Activated CD4-positive, alpha-beta T cell treated with anti-CD3 and anti-CD28 coated beads for 24 hours (primary cell): ENCODE data around the gene MTR.

ENCODE experiments used
- DNase-seq, 2 donors: peaks; one replicate each; pipeline ENCODE4 v3.0.0-alpha.2; 2020; ENCODE audit warnings: low read depth in 2 of 2

Gene MTR

DNA sequence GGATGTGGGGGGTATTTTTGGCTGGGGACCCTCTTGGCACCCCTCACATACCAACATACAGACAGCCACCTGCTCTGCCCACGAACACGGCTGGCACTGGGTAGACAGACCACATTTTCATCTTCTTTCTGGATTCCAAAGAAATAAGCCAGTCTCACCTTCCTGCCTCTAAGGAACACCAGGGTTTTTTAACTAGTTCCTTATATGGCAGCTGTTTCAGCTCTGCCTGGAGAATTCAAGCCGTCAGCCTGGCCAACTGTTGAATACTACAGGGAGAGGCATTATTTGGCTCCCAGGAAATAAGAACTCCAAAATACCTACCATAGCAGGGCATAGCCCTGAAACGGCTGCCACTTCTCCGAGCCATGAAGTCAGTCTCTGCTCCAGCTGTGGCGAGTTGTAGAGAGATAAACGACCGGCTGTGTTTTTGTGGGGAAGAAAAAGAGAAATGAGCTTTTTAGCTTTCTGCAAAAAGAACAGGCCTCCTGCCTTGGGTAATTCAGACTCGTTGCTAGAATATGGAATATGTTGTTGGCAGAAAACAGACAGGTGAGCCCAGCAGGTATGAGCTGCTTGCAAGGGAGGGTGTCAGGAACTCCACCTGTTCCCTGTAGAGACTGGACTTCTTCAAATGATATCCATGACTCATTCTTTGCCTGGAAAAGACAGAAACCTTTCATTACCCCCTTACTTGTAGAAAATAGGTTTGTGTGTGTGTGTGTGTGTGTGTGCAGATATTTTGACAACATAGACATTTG is 157.3 kb downstream of the MTR start:
- no peak for DNase-seq

DNA sequence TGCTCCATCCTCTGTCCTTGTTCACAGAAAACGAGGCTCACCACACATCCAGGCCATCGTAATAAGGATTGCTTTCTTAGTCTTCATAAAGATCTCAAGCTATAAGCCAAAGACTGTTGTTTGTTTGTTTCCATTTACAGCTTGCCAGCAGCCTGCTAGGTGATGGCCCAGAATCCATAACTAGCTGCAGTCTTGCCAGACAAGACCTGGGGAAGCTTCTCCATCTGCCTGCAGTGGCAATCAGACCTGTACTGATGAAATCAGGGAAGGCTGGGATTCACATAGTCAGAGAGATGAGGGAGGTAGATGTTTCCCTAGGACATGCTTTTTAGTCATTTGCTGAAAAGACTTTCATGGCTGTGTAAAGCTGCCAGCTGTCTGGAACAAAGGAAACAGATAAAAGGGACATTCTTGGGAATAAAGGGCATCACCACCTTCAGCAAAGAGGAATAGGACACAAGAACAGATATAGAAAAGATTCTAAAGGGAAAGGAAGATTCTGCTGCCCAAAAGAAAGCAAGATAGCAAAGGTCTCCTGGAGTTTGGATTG is 158.1 kb downstream of the MTR start:
- DNase-seq, result no peak
